Right renal pelvis (tissue), 4 donors: ENCODE data around the gene LRRC9. TPM values are rescaled to one million over a fixed set of nuclear protein-coding genes. Genes with fewer than 3 reads are reported as not detected.
"Not testable (repeated sequence)": the region's sequence is repeated elsewhere in the genome, so short reads cannot be mapped to it uniquely, and the experiment has no call there.

Source experiments
- DNase-seq, 4 donors: peaks; one replicate each; pipeline ENCODE4 v3.0.0-alpha.2; 2013; ENCODE audit warnings: low read depth in 4 of 4, low spot score in 3 of 4, missing footprints in 1 of 4
- polyA plus RNA-seq, 4 donors: library from polyadenylated mRNA; unstranded; fragments of 120-200 nt; gene quantifications; one replicate each; pipeline ENCODE4 v1.2.1, GENCODE V29; 2013; ENCODE audit not compliant: insufficient read length in 4 of 4

Gene LRRC9
- polyA plus RNA-seq = 1 to 10 TPM; 1.4 to 2.9 (median 1.8) TPM

GRCh38 chr14:59919570-59920377 lies at the start of gene LRRC9:
Gene LRRC9 (plus strand): TSS chr14:59920144.
- peak; percentile 46 to 57 (median 51) for DNase-seq

- peak; percentile 29 to 56 (median 41) for DNase-seq
These were observed 49.4 kb upstream of the LRRC9 start, which contains the start of gene RTN1 for GRCh38 chr14:59870277-59871165. Gene RTN1 (minus strand): TSS chr14:59870776. CDS start chr14:59870630, 146 bp downstream.

- no peak for DNase-seq
These were observed 48.8 kb upstream of the LRRC9 start for GRCh38 chr14:59871166-59871495.

- no peak for DNase-seq
These were observed 37.0 kb upstream of the LRRC9 start for GRCh38 chr14:59882957-59883356.

GRCh38 chr14:59890676-59891075 lies 29.3 kb upstream of the LRRC9 start:
- DNase-seq = no peak

GRCh38 chr14:59895721-59896120 lies 24.2 kb upstream of the LRRC9 start:
- DNase-seq = no peak

- DNase-seq = peak in 3 of 4 donors; percentile 8 to 18 (median 11)
These were observed 22.1 kb upstream of the LRRC9 start for GRCh38 chr14:59897757-59898383.

- DNase-seq = no peak
These were observed 19.4 kb upstream of the LRRC9 start for GRCh38 chr14:59900556-59900955.

- DNase-seq = no peak
These were observed 15.8 kb upstream of the LRRC9 start for GRCh38 chr14:59904184-59904583.

- no peak for DNase-seq
These were observed 14.8 kb upstream of the LRRC9 start for GRCh38 chr14:59905188-59905587.

- no peak for DNase-seq
These were observed 7.5 kb upstream of the LRRC9 start for GRCh38 chr14:59912443-59912842.

- DNase-seq = no peak
These were observed 6.8 kb upstream of the LRRC9 start for GRCh38 chr14:59913187-59913586.

GRCh38 chr14:59918824-59919569 lies 947 bp upstream of the LRRC9 start:
- peak; percentile 11 to 22 (median 19) for DNase-seq

- peak in 1 of 4 donors; percentile 1 for DNase-seq
These were observed 387 bp downstream of the LRRC9 start for GRCh38 chr14:59920378-59920683.

GRCh38 chr14:59925797-59926196 lies 5.9 kb downstream of the LRRC9 start:
- DNase-seq = no peak

GRCh38 chr14:59926534-59926933 lies 6.6 kb downstream of the LRRC9 start:
- no peak for DNase-seq

- no peak for DNase-seq
These were observed 11.3 kb downstream of the LRRC9 start for GRCh38 chr14:59931237-59931636.

- DNase-seq = no peak
These were observed 16.2 kb downstream of the LRRC9 start for GRCh38 chr14:59936145-59936544.

- DNase-seq = no peak
These were observed 19.9 kb downstream of the LRRC9 start for GRCh38 chr14:59939828-59940227.

GRCh38 chr14:59942296-59942862 lies 22.4 kb downstream of the LRRC9 start:
- not testable (repeated sequence) for DNase-seq
